HepG2 (cell line): Measurements from ENCODE around the gene FOXRED2. TPM values are rescaled to one million over a fixed set of nuclear protein-coding genes. Genes with fewer than 3 reads are reported as not detected.

Source experiments
- CBX5 ChIP-seq: sonication (generic); formaldehyde crosslinking; IDR thresholded peaks from 2 replicates; pipeline ENCODE4 v1.4.0; 2020; ENCODE audit warnings: missing genetic modification reagents, borderline replicate concordance
- CC2D1A ChIP-seq: sonication (generic); formaldehyde crosslinking; IDR thresholded peaks from 2 replicates; pipeline ENCODE4 v1.8.1; 2023; ENCODE audit warnings: mild to moderate bottlenecking, missing genetic modification reagents
- CENPX ChIP-seq: sonication (generic); formaldehyde crosslinking; IDR thresholded peaks from 2 replicates; pipeline ENCODE4 v1.9.0; 2021; ENCODE audit warnings: mild to moderate bottlenecking, missing genetic modification reagents, moderate library complexity
- DMAP1 ChIP-seq: IDR thresholded peaks from 2 replicates; pipeline ENCODE4 v1.6.1; 2016
- ETV6 ChIP-seq: sonication (generic); formaldehyde crosslinking; conservative IDR thresholded peaks from 2 replicates; pipeline ENCODE4 v1.4.0; 2020; ENCODE audit warnings: missing genetic modification reagents
- KLF11 ChIP-seq: IDR thresholded peaks from 2 replicates; pipeline ENCODE4 v1.6.1; 2016; ENCODE audit warnings: missing compliant biosample characterization
- MBD4 ChIP-seq: IDR thresholded peaks from 2 replicates; pipeline ENCODE4 v1.6.1; 2012; ENCODE audit warnings: low read length, inconsistent platforms, borderline replicate concordance
- NFIC ChIP-seq: IDR thresholded peaks from 2 replicates; pipeline ENCODE4 v1.6.1; 2012; ENCODE audit warnings: mild to moderate bottlenecking, low read length, inconsistent platforms
- RBAK ChIP-seq: sonication (generic); formaldehyde crosslinking; IDR thresholded peaks from 2 replicates; pipeline ENCODE4 v1.5.1; 2020; ENCODE audit warnings: mild to moderate bottlenecking, missing genetic modification reagents
- SMARCE1 ChIP-seq: fragments of 450-650 bp; IDR thresholded peaks from 2 replicates; pipeline ENCODE4 v1.6.1; 2017; ENCODE audit warnings: borderline replicate concordance
- TBX3 ChIP-seq: fragments of 450-650 bp; IDR thresholded peaks from 2 replicates; pipeline ENCODE4 v1.6.1; 2017; ENCODE audit warnings: antibody characterized with exemption, mild to moderate bottlenecking, inconsistent platforms, borderline replicate concordance
- ZNF12 ChIP-seq: sonication (generic); formaldehyde crosslinking; IDR thresholded peaks from 2 replicates; pipeline ENCODE4 v1.5.0; 2020; ENCODE audit warnings: missing genetic modification reagents
- ZNF136 ChIP-seq: sonication (generic); formaldehyde crosslinking; IDR thresholded peaks from 2 replicates; pipeline ENCODE4 v1.8.1; 2022; ENCODE audit warnings: low read depth, mild to moderate bottlenecking, moderate library complexity, missing genetic modification reagents
- ZNF333 ChIP-seq: sonication (generic); formaldehyde crosslinking; IDR thresholded peaks from 2 replicates; pipeline ENCODE4 v1.4.0; 2020; ENCODE audit warnings: mild to moderate bottlenecking, missing genetic modification reagents, borderline replicate concordance
- ZNF570 ChIP-seq: sonication (generic); formaldehyde crosslinking; IDR thresholded peaks from 2 replicates; pipeline ENCODE4 v1.4.0; 2020; ENCODE audit warnings: mild to moderate bottlenecking, missing genetic modification reagents, borderline replicate concordance
- ZNF746 ChIP-seq: sonication (generic); formaldehyde crosslinking; IDR thresholded peaks from 2 replicates; pipeline ENCODE4 v1.8.0; 2022; ENCODE audit warnings: mild to moderate bottlenecking, missing genetic modification reagents
- ZNF747 ChIP-seq: sonication (generic); formaldehyde crosslinking; IDR thresholded peaks from 2 replicates; pipeline ENCODE4 v1.8.1; 2023; ENCODE audit warnings: missing genetic modification reagents, mild to moderate bottlenecking, borderline replicate concordance
- ZNF780A ChIP-seq: sonication (generic); formaldehyde crosslinking; IDR thresholded peaks from 2 replicates; pipeline ENCODE4 v1.8.0; 2022; ENCODE audit warnings: mild to moderate bottlenecking, missing genetic modification reagents, moderate library complexity
- ZNF816 ChIP-seq: sonication (generic); formaldehyde crosslinking; IDR thresholded peaks from 2 replicates; pipeline ENCODE4 v1.8.0; 2022; ENCODE audit warnings: missing genetic modification reagents, mild to moderate bottlenecking, borderline replicate concordance
- polyA plus RNA-seq, 8 experiments: library from polyadenylated mRNA; depleted of rRNA in 3 of 8; stranded (reverse) in 7 of 8; unstranded in 1 of 8; fragments of >200 nt; fragmentation: Illumina TruSeq in 4 of 8; extraction: Trizol in 4 of 8; gene quantifications; 2 replicates each; pipeline versions ENCODE4 v1.2.1 to v1.2.3, GENCODE V29; 2011 to 2016; ENCODE audit warnings: low read depth in 4 of 8, missing spikeins in 1 of 8, mixed read lengths in 1 of 8; ENCODE audit not compliant: insufficient read depth in 1 of 8
- total RNA-seq, 5 experiments: library from RNA; depleted of rRNA; stranded (reverse); fragments of >200 nt; fragmentation: Illumina TruSeq; extraction: Trizol; gene quantifications; 2 replicates each; pipeline ENCODE4 v1.2.3, GENCODE V29; 2016; ENCODE audit warnings: low read depth in 1 of 5
- TF ChIP-seq, protein P1 (sequence below): sonication (generic); formaldehyde crosslinking; IDR thresholded peaks from 2 replicates; pipeline ENCODE4 v1.8.0; 2022; ENCODE audit warnings: mild to moderate bottlenecking, missing genetic modification reagents, borderline replicate concordance
- TF ChIP-seq, protein P2 (sequence below): sonication (generic); formaldehyde crosslinking; IDR thresholded peaks from 2 replicates; pipeline ENCODE4 v1.5.1; 2020; ENCODE audit warnings: missing genetic modification reagents, mild to moderate bottlenecking, borderline replicate concordance

The FOXRED2 gene
- total and polyA plus RNA-seq, 2 of the 13 experiments (the other 11 are each of a cell fraction or from before 2014, with no cell fraction given), result 9.3 to 28.1 TPM

DNA sequence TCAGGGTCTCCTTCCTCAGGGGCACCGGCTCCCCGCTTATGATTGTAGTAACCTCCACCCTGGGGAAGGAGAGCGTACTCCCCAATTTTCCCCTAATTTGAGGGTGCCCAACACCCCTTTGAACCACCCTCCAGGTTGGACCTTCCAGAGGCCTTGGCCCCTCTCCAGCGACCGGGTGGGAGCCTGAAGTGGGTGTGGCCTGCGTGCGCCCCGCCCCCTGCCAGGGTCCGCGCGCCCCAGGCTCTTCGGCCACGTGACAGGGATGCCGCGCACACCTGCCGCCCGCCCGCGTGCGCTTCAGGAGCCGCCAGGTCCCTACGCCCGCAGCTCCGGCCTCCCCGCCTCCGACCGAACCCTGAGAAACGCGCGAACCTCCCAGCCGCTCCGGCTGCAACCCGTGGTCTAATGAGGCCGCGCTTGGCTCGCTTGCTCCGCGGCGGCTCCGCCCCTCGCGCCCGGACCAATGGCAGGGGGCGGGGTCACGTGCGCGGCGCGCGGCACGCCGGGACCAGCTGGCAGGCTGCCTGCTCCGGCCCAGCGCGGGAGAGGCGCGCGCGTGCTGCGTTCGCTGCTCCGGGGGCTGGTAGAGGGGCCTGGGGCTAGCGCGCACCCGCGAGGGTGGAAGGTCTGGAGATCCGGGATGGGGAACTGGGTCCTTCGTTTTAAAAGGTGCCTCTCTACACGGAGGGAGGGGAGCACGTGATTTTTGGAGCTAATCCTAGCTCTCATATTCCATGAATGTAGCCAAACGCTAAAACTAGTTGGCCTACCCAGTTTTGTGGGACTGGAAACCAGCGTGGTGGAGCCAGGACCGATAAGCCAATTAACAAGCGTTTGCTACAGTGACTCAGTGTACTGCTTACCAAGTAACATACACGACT lies at the start of gene FOXRED2 (continued):
- TF ChIP-seq, protein P1, sequence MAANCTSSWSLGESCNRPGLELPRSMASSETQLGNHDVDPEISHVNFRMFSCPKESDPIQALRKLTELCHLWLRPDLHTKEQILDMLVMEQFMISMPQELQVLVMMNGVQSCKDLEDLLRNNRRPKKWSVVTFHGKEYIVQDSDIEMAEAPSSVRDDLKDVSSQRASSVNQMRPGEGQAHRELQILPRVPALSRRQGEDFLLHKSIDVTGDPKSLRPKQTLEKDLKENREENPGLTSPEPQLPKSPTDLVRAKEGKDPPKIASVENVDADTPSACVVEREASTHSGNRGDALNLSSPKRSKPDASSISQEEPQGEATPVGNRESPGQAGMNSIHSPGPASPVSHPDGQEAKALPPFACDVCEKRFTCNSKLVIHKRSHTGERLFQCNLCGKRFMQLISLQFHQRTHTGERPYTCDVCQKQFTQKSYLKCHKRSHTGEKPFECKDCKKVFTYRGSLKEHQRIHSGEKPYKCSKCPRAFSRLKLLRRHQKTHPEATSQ (CRISPR knock-in tag), result peak; percentile 93
- TF ChIP-seq ZNF333, result peak; percentile 96
- peak; percentile 87 for TF ChIP-seq ETV6 (CRISPR knock-in tag)
- peak; percentile 81; the same call in 1 of the 2 replicates for TF ChIP-seq ZNF816 (CRISPR knock-in tag)
- TF ChIP-seq ZNF12 (CRISPR knock-in tag), result no peak; the same call in 1 of the 2 replicates
- 0 out of 2 replicates have a peak, but pooled peaks have one; percentile 48 for TF ChIP-seq ZNF746 (CRISPR knock-in tag)
- TF ChIP-seq RBAK (CRISPR knock-in tag), result no peak
- TF ChIP-seq ZNF570 (CRISPR knock-in tag), result peak; percentile 94; the same call in 1 of the 2 replicates
- no peak for TF ChIP-seq TBX3
- peak; percentile 93 for TF ChIP-seq ZNF747 (CRISPR knock-in tag)
- no peak for TF ChIP-seq MBD4
- peak; percentile 84; the same call in 1 of the 2 replicates for TF ChIP-seq DMAP1
- TF ChIP-seq KLF11, result no peak; the same call in 1 of the 2 replicates
- no peak; the same call in 1 of the 2 replicates for TF ChIP-seq CBX5 (CRISPR knock-in tag)
- no peak for TF ChIP-seq CENPX (CRISPR knock-in tag)
- TF ChIP-seq, protein P2, sequence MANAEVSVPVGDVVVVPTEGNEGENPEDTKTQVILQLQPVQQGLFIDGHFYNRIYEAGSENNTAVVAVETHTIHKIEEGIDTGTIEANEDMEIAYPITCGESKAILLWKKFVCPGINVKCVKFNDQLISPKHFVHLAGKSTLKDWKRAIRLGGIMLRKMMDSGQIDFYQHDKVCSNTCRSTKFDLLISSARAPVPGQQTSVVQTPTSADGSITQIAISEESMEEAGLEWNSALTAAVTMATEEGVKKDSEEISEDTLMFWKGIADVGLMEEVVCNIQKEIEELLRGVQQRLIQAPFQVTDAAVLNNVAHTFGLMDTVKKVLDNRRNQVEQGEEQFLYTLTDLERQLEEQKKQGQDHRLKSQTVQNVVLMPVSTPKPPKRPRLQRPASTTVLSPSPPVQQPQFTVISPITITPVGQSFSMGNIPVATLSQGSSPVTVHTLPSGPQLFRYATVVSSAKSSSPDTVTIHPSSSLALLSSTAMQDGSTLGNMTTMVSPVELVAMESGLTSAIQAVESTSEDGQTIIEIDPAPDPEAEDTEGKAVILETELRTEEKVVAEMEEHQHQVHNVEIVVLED (CRISPR knock-in tag), result peak; percentile 68
- TF ChIP-seq SMARCE1, result no peak
- peak; percentile 47; the same call in 1 of the 2 replicates for TF ChIP-seq CC2D1A (CRISPR knock-in tag)
- TF ChIP-seq ZNF780A (CRISPR knock-in tag), result no peak
- TF ChIP-seq ZNF136 (CRISPR knock-in tag), result peak; percentile 55; the same call in 1 of the 2 replicates
- TF ChIP-seq NFIC, result peak; percentile 46; the same call in 1 of the 2 replicates
